Stimulated activated CD4-positive, alpha-beta T cell treated with anti-CD3 and anti-CD28 coated beads, Interleukin-2, amount 100 ng/mL, for 48 hours (primary cell): ENCODE data around the gene TMC7.
"Not testable (repeated sequence)": the region's sequence is repeated elsewhere in the genome, so short reads cannot be mapped to it uniquely, and the experiment has no call there.

Source experiments
- DNase-seq, 2 donors: peaks; one replicate each; pipeline ENCODE4 v3.0.0-alpha.2; 2020

Gene TMC7

DNA sequence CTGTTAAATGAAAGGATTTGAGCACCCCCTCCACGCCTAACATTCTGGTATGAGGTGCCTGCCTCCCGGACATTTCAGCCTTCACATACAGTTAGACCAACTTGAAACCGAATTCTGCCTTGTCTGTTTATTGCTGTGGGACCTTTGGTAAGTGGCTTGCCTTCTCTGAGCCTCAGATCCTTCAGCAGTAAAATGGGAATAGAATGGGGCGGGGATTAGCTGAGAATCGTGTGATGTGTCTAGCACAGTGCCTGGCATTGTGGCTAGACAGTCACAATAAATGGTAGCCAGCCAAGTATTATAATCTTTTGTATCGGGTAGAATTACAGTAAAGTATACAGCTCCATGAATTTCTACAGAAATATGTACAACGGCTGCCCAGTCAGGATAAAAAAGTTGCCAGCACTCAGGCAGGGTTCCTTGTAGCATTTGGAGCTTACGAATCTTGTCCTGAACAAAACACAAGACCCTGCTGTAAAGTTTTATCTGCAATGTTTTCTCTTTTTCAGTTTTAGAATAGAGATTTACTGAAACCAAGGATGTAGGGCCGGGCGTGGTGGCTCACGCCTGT lies 786 bp downstream of the TMC7 start:
- DNase-seq = no peak

- DNase-seq = not testable (repeated sequence)
Observed at GRCh38 chr16:18985256-18985655, 1.5 kb downstream of the TMC7 start.

DNA sequence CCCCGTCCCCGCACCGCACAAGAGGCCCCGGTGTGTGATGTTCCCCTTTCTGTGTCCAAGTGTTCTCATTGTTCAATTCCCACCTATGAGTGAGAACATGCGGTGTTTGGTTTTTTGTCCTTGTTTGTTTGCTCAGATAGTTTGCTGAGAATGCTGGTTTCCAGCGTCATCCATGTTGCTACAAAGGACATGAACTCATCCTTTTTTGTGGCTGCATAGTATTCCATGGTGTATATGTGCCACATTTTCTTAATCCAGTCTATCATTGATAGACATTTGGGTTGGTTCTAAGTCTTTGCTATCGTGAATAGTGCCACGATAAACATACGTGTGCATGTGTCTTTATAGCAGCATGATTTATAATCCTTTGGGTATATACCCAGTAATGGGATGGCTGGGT lies 8.0 kb downstream of the TMC7 start:
- not testable (repeated sequence) for DNase-seq

- not testable (repeated sequence) for DNase-seq
Observed at GRCh38 chr16:18993531-18993930, 9.8 kb downstream of the TMC7 start.

- not testable (repeated sequence) for DNase-seq
Observed at GRCh38 chr16:18994181-18994580, 10.4 kb downstream of the TMC7 start.

GRCh38 chr16:18995406-18995805 lies 11.7 kb downstream of the TMC7 start:
- not testable (repeated sequence) for DNase-seq

DNA sequence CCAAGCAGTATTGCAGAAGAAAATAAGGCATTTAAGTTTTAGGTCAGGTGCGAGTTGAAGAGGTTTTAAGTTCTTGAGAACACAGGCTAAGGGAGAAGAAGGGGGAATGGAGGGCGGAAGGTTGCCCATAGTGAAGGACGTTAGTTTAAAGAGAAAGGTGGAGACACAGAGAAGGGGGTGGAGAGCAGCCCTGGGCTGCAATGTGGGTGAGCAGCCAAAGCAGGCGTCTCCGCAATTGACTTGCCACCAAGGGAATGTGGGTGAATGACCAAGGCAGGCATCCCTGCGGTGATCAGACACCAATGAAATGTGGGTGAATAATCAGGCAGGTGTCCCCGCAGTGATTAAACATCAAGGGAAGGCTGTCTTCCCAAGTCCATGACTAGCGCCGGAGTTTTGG lies 12.8 kb downstream of the TMC7 start:
- DNase-seq = not testable (repeated sequence)

GRCh38 chr16:18997001-18997400 lies 13.3 kb downstream of the TMC7 start:
- DNase-seq = not testable (repeated sequence)

DNA sequence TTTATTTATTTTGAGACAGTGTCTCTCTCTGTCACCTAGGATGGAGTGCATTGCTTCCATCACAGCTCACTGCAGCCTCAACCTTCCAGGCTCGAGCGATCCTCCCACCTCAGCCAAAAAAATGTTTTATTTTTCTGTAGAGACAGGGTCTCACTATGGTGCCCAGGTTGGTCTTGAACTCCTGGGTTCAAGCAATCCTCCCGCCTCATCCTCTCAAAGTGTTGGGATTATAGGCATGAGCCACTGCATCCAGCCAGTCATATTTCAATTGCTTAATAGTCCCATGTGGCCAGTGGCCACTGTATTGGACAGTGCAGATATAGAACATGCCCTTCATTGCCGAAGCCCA lies 15.3 kb downstream of the TMC7 start:
- no peak for DNase-seq

GRCh38 chr16:19001788-19002187 lies 18.1 kb downstream of the TMC7 start:
- no peak for DNase-seq

- DNase-seq = no peak
Observed at GRCh38 chr16:19003935-19004334, 20.2 kb downstream of the TMC7 start.

GRCh38 chr16:19005561-19006445 lies 22.1 kb downstream of the TMC7 start:
- DNase-seq = no peak

- no peak for DNase-seq
Observed at GRCh38 chr16:19006446-19007315, 22.9 kb downstream of the TMC7 start.

DNA sequence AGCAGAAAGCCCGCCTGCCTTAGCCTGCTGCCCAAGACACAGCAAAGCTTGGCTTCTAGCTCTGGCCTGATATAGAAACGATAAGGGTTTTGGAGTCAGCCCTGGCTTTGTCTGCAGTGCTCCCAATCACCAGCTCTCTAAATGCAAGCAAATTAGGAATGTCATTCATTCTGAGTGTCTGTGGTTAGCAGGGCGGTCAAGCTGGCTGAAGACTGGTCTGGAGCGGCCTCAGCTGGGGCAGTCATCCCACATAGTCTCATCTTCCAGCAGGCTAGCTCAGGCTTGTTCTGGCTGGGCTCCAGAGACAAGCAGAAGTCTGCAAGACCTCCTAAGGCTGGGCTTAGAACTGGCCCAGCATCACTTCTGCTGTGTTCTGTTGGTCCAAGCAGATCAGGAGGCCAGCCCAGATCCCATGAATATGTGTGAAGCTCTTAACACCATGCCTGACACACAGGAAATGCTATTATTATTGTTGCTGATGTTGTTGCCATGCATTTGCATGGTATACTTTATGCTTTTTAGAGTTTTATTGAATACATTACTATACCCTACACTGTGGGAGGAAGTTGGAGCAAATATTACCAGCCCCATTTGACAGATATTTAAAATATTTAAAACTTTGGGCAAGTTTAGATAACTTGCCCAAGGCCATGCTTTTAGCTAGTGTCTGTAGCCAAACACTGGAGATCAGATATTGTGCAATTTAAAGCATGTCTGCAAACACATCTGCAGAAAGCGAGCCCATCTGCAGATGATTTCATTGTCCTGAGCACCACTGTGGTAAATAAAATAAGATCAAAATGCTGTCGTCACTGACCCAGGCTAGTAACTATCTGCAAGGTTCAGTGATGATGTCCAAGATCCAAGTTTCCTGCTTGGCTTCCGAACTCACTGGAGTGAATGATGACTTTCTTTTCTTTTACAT lies 24.8 kb downstream of the TMC7 start:
- no peak for DNase-seq

DNA sequence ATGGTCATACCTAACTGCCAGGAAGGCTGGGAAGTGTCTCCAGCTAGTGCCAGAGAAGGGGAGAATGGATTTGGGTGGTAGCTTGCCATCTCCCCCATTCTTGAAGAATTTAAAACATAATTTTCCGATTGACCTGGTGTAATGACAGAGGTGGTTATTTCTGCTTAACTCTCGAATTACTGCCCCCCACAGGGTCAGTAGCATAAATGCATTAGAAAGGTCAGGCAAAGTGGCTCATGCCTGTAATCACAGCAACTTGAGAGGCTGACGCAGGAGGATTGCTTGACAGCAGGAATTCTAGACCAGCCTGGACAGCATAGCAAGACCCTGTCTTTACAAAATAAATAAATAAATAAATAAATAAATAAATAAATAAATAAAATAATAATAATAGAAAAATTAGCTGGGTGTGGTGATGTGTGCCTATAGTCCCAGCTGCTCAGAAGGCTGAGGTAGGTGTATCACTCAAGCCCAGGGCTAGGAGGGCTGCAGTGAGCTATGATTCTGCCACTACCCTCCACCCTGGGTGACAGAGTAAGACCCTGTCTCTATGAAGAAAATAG lies 27.5 kb downstream of the TMC7 start:
- DNase-seq = no peak

GRCh38 chr16:19014461-19014860 lies 30.7 kb downstream of the TMC7 start:
- no peak for DNase-seq

DNA sequence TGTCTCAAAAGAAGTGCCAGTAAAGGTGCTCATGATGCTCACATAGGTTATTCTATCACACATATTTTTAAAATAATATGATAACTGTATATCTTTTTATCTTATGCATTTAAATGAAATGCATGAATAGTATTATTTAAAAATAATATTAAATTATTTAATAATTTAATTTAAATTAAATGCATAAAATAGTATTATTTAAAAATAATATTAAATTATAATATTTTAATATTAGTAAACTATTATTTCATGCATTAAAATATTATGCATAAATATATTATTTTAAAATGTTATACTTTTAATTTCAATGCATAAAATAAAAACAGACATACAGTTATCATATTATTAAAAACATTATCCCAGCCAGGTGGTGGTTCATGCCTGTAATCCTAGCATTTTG lies 33.4 kb downstream of the TMC7 start:
- DNase-seq = no peak

GRCh38 chr16:19020689-19021088 lies 37.0 kb downstream of the TMC7 start:
- DNase-seq = no peak

DNA sequence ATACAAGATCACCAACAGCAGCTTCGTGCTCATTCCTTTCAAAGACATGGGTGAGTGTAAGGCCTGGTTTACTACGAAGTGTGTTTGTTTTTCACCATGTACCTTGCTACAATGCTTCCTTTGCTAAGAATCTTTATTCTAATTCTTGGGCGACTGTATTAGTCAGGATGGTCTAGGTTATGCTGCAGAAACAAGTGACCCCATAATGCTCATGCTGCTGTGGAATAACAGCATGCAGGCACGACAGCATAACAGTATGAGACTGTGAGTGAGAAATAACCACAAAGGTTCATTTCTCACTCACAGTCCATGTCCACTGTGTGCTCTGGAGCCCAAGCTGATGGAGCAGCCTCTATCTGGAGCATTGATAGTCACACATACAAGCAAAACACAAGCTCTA lies 38.0 kb downstream of the TMC7 start:
- no peak for DNase-seq

- DNase-seq = no peak
Observed at GRCh38 chr16:19027416-19027815, 43.7 kb downstream of the TMC7 start.

DNA sequence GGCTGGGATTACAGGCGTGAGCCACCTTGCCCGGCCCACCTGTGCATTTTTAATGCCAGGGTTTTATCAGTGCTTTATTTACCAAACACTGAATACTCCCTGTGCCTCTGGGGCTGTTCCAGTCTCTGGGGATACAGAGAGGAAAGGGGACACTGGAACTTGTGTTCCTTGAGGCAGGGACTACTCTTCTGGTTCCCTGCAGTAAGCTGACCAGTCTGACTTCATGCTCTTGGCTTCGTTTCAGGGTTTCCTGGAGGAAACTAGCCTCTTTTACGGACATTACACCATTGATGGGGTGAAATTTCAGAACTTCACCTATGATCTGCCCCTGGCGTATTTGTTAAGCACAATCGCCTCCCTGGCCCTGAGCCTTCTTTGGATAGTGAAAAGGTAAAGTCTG lies 46.2 kb downstream of the TMC7 start:
- no peak for DNase-seq

- DNase-seq = no peak
Observed at GRCh38 chr16:19031738-19032137, 48.0 kb downstream of the TMC7 start.
